AG20443 (cell line): ENCODE data around the gene FAM151A.

Experiments used
- DNase-seq: peaks from one replicate; pipeline ENCODE4 v3.0.0; 2012; ENCODE audit warnings: low spot score, mixed read lengths

Gene FAM151A

DNA sequence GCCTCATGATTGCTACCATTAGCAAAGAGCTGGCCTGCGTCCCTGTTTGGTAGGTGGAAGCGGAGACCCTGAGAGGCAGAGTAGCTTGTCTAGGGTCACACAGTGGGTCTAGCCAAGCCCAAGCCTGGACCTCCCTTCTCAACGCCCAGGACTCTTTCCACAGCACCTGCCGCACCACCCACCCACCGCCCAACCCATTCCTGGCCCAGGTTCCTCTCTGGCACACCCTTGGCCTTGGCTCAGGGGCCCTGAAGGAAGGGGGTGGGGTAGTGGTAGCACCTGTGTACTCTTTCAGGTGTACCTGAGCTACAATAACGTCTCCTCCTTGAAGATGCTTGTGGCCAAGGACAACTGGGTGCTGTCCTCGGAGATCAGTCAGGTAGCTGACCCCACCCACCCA is 19.3 kb downstream of the FAM151A start:
- DNase-seq: no peak

DNA sequence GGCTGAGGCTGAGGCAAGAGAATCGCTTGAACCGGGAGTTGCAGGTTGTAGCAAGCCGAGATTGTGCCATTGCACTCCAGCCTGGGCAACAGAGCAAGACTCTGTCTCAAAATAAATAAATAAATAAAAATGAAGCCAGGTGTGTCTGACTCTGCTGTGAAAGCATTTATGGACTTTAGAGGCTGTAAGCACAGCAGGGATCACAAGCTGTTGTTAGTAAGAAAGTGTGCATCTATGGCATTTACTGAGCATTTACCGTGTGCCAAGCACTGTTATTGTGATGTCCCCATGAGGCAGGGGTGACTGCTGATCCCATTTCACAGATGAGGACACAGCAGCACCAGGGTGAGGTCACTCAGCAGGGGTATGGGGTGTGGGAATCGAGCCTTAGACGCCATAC is 20.1 kb downstream of the FAM151A start:
- DNase-seq: no peak

DNA sequence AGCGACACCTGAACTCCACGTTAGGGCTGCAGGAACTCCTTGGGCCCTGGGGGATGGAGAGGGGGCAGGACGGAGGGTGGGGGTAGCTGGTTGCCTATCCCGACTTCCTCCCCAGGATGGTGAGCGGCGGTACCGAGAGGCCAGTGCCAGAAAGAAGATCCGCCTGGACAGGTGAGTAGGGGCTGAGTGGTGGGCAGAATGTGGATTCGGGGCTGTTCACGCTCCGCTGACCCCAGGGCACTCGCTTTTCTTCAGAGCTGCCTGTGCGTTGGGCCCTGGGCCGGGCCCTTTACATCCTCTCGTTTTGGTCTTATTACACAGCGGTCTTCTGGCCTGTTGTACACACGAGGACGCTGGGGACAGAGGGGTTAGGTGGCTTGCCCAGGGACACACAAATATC is 20.8 kb downstream of the FAM151A start:
- no peak for DNase-seq

DNA sequence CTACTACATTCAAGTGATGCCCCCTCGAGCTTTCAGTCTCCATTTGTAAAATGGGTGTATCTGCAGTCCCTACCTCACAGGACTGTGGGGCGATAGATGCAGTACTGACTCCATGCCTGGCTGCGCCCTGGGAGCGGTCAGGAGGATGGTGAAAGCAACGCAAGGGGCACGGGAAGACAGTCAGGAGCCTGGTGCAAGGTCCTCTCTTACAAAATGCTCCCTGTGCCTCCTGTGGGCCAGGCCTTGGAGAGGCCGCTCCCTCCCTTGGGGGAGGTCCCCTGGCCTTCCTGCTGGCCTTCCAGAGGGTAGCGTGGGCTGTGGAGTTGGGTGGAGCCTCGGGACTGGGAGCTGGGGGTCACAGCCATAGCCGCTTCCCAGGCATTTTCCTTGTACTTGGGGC is 21.6 kb downstream of the FAM151A start:
- no peak for DNase-seq

DNA sequence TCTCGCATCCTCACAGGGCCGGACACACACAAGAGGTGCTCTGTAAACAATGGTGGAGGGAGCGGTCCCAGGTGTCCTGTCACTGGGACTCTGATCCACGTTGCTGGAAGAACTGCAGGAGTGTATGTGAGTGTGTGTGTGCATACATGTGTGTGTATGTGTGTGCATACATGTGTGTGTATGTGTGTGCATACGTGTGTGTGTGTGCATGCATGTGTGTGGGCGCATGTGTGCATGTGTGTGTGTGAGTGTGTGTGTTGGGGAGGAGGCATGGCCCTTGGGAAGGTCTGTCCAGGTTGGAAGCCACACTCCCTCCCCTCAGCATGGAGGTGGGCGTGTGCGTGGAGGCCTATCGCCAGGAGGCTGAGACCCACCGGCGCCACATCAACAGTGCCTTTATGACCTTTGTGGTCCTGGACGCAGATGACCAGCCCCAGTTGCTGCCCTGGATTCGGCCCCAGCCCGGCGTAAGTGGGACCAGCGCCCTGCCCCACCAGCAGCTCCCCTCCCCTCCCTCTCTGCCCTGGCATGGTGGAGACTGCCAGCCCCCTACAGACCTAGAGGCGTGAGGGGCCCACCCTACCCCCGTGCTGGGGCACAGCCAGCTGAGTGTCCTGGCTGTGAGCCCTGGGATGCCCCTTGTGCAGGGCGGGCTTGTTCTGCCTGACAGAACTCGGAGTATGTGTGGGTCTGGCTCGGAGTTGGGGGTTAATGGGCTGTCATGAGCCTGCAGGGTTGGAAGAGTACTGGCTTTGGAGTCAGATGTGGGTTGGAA is 22.2 kb downstream of the FAM151A start:
- no peak for DNase-seq

DNA sequence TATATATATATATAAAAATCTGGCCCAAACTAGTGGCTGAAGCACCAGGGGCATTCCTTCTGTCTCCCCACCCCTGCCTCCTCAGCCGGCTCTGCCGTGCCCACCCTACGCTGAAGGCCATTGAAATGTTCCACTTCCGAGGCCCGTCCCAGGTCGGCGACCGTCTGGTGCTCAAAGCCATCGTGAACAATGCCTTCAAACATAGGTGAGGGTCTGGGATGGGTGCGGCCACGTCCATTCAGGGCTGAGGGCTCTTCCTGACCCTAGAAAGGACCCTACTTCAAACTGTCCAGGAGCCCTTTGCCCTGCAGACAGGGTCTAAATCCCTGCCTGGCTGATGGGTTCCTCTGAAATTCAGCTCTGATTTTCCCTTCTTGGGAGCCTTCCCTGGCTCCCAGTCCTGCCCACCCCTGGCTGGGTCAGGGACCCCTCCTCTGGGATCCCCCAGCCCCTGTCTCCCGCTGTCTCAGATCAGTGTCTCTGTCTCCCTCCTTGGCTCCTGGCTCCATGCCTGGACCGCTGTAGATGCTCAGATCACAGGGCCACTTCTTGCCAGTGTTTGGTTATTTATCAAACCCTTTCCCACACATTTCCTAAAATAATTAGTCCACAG is 24.0 kb downstream of the FAM151A start:
- no peak for DNase-seq

DNA sequence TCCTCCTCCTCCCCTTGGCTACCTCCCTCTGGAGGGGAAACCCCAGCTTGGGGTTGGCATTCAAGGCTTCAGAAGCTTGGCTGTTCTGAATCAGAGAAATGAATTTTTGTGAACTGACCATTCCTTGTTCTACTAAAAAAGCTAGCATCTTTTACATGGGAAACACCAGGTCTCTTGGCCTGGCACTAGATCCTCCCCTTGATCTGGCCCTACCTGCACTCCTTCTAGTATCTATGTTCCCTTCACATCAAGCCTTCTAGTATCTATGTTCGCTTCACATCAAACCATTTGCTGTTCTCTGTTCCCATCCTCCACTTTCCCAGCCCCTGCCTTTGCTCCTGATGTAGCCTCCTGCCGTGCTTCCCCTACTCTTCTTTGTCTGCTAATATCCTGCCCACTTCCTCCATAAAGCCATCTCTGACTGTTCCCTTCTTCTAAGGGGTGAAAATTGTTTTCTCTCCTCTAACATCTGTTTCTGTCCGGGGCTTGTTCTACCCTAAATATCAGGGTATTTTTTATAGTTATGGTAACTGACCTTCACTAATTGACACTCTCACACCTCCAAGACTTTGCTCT is 25.8 kb downstream of the FAM151A start:
- no peak for DNase-seq

DNA sequence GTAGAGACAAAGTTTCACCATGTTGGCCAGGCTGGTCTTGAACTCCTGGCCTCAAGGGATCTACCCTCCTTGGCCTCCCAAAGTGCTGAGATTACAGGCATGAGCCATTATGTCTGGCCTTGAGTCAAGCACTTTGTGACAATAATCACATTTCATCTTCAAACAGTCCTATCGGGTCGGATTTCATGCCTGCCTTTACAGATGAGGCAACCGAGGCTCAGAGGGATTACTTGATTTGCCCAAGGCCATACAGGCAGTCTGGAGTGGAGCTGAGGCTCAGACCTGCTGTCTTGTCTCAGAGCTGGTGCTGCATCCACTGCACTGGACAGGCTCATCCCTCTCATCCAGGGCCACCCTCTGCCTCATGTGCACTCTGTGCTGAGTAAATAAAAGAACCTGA is 26.6 kb downstream of the FAM151A start:
- DNase-seq: no peak

DNA sequence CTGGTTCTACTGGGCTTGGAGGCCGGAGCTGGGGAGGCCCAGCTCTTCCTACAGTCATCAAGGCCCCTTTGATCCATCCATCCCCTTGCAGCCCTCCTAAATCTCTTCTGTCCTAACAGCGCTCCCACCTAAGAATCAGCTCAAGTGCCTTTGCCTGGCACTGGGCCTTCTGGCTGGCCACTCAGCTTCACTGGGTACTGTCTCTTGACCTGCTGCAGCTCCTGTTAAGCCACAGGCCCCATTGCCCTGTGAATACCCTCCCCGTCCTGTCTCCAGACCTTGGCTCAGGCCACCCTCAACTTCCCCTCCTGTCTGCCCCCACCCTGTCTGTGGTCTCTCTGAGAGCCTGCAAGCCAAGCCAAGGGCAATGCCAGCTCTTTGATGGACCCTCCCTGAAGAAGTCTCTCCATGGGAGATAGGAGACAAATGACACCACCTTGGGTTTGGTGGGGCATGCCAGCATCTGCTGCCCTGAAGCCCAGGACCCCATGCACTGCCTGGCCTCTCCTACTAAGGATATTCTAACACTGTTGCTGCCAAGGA is 27.3 kb downstream of the FAM151A start:
- DNase-seq: no peak

DNA sequence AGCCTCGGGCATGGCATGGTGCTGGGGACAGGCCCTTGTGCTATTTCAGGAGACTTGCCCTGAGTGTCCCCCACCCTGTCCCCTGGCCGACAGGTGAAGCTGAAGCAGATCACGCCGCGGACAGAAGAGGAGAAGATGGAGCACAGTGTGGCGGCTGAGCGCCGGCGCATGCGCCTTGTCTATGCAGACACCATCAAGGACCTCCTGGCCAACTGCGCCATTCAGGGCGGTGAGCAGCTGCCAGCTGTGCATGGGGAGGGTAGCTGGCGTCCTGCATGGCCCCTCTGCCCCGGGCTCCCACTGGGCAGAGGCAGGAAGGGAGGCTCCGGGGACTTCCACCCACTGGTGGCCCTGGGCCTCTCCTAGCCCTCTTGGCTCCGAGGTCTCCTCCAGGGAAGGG is 28.9 kb downstream of the FAM151A start:
- no peak for DNase-seq

DNA sequence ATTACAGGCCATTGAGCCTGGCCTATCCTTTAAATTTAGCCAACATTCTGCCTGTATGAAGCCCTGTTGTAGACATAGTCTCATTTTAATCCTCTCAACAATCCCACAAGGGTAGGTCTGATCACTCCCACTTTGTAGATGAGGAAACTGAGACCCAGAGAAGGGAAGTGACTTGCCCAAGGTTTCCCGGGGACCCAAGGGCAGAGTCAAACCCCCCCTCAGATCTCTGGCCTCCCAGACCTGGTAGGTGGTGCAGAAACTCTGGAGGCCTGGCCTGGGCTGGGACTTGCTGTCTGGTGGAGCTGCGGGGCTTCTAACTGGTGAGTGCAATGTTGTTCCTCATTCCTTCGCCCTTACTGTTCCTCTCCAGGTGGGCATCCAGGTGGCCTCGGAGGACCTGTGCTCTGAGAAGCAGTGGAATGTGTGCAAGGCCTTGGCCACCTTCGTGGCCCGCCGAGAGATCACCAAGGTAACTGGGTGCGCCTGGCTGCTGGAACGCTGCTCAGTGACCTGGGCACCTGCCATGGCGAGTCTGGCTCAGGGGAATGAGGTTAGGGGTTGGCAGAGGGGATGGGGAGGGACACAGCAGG is 29.7 kb downstream of the FAM151A start:
- DNase-seq: no peak

DNA sequence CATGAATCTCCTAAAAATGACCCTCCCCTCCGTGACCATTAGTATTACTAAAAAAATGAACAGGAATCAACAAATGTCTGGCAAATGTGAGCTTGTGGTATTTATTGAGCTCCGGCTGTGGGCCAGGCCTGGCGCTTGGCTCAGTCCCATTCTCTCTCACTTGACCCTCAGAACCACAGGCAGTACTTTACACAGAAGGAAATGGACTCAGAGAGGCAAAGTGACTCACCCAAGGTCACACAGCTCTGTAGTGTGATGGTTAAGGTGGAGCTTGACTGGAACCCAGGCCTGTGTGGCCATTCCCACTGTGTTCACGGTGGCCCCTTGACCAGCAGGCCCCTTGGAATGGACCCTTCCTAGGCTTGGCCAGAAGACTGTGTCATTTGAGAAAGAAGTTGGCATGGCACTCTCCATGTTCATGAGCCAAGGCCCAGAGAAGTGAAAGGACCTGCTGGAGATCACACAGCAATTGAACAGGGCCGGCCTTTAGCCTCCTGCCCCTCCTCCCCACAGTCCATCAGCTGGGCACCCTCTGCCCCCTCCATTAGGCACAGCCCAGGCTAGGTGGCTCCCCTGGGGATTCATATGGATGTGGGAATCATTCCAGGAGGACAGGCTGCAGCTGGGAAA is 32.1 kb downstream of the FAM151A start:
- DNase-seq: no peak

DNA sequence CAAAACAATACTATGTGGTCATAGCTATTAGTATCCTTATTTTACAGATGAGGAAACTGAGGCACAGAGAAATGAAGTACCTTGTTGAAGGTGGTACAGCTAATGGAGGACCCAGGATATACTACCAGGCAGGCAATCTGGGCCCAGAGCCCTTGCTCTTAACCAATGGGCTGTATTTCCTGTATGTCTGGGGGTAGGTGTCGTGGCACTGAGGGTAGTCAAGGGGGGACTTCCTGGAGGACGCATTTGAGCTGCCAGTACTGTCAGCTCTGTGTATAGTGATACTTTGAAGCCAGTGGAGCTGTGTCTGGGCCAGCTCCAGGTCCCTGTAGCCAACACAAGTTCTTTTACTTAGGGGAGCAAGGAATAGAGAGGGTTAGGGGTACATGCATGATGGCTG is 34.9 kb downstream of the FAM151A start:
- no peak for DNase-seq

DNA sequence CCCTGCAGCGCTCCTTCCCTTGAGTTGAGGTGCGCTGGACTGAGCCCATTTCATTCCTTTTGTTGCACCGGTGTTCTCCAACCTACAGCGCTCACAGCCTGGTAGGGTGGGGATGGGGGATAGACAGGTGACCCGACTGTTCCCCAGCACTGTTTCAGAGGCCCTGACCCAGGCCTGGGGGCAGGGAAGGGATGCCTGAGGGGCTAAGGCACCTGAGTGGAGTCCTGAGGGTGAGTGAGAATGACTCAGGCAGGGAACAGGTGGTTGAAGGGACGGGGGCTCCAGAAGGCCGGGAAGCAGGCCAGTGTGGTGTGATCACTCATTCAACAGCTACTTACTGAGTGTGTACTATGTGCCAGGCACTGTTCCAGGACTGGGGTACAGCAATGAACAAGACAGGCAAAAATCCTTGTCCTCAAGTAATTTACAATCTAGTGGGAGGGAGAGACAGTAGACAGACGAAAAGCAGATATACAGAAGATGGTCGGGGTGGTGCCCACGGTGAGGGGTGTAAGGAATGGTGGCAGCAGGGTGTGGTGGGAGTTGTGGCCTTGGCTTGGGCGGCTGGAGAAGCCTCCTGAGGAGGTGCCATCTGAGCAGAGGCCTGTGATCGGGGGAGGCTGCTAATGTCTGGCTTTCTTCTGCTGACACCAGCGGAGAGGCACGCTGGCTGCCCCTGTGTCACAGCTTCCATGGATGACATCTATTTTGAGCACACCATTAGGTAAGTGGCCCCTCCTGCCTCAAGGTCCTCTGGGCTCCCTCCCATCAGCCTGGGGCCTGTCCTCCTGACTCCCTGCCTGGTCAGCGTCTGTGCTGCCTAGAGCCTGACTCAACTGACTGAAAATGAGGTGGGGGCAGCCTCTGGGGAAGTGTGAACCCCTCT is 37.9 kb downstream of the FAM151A start:
- DNase-seq: no peak

DNA sequence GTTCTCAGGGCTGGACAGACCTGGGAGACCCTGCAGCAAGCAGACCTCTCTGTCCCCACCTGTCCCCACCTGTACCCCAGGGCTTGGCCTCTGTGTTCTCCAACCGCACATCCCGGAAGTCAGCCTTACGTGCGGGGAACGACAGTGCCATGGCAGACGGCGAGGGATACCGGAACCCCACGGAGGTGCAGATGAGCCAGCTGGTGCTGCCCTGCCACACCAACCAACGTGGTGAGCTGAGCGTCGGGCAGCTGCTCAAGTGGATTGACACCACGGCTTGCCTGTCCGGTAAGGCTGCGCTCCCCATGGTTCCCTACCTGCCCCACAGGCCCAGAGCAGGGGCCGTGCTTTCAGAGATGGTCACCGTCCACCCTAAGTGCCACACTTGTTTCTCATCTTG is 38.8 kb downstream of the FAM151A start:
- DNase-seq: no peak

DNA sequence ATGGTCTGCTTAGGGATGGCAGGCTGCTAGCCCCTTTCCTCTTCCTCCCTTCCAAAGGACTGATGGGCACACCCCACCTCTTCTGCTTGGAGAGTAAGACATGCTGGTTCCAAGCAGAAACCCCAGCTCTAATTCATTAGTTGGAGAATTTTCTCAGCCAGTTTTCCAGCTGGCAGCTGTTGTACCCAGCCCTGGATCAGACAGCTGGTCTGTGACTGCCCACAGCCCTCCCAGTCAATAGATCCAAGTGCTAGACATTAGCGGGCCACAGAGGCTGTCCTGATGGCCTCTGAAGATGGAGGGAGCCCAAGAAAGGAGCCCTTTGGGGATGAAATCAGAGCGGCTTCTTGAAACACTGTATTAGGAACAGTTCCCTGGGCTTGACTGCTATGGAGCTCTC is 39.5 kb downstream of the FAM151A start:
- no peak for DNase-seq

DNA sequence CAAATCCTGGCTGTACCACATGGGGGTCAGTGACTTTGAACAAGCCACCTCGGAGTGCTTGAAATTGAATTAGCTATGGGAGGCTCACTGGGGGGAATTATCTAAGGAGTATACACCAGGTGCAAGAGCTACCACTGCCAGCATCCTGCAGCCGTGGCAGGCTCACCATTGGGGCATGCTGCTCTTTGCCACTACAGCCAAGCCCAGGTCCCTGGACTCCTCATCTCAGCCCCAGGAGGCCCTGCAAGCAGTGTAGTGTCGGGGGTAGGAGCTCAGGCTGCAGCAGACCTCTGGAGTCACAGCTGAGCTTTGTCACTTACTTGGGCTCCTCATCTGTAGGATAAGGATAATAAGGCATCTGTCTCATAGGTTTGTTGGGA is 40.0 kb downstream of the FAM151A start:
- DNase-seq: no peak

DNA sequence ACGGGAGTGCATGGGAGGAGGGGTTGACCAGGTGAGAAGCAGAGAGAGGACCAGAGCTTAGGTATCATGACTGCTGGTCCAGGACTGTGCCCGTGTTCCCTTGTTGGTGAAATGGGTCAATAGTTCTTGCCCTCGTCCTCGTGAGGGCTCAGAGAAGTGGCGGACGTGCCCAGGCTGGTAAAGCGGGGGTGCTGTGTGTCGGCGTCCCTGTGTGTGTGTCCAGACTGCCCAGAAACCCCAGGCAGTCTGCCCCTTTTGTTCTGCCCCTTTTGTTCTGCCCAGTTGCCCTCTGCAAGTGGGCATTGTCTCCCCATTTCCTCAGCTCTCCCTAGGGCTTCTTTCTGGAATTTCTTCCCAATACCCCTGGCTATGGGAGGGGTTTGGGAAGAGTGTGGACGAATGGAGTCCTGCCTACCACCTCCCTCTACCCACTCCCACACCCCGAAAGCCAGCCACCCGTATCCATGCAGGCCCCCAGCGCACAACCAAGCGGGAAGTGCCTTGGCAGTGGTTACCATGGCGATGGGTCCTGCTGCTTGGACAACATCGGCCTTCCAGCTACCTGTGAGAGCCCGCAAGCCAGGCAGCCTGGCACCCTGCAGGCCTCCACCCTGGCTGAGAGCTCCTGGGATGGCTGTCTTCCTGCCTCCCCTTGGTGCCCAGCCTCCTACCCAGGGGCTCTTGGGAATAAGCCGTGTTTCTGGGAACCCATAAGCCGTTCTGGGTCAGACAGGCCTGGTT is 40.6 kb downstream of the FAM151A start:
- DNase-seq: no peak

DNA sequence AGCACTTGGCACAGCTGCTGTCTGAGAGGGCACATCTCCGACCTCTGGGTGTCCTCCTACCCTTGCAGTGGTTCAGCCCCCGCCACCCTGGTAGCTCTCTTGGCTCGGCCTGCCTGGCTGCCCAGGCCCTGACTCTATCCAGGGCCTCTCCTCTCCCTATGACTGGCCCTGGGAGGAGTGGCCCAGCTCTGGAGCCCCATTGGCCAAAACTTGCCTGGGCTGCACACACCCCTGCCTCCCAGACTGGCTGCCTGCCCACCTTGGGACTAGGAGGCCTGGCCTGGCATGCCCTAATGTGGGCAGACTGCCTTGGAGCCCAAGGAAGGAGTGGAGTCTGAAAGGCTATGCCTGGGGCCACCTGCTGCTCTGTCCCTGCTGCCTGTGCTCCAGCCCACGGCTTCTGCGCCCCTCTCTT is 41.7 kb downstream of the FAM151A start:
- peak; percentile 99 for DNase-seq

DNA sequence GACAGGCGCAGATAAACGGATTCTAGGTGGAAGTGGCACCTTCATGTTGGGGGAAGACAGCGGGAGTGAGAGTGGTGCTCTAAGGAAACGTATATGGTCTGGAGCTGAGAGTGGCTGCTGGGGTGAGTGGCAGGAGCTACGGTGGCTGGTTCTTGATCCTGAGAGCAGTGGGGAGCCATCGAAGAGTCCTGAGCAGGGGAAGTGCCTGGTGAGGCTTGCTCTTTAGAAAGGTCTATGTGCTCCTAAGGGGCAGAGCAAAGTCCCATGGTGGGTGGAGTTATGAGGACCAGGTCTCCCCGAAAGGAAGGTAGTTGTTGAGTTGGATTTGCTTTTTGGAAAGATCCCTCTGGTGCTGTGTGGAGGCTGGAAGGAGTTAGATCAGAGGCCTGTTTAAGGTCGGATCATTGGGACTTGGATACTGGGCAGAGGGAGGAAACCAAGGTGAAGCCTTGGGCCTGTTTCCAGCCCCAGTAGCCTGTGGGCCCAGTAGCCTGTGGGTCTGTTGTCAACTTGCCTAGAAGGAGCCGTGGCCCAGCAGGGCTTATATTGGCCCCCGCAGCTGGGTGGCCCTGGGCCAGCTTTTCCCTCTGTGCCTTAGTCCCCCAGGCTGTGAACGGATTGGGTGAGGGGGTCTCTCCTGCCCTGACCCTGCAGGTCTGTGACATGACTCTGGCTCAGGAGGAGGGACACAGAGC is 42.3 kb downstream of the FAM151A start:
- no peak for DNase-seq
